ENCODE measurements around the gene IRF2. TPM values are rescaled to one million over a fixed set of nuclear protein-coding genes. Genes with fewer than 3 reads are reported as not detected.

The IRF2 gene
- total and polyA plus RNA-seq, 2 of the 8 experiments (the other 6 are each of a cell fraction or from before 2014, with no cell fraction given): 13.8 to 17.0 TPM

DNA sequence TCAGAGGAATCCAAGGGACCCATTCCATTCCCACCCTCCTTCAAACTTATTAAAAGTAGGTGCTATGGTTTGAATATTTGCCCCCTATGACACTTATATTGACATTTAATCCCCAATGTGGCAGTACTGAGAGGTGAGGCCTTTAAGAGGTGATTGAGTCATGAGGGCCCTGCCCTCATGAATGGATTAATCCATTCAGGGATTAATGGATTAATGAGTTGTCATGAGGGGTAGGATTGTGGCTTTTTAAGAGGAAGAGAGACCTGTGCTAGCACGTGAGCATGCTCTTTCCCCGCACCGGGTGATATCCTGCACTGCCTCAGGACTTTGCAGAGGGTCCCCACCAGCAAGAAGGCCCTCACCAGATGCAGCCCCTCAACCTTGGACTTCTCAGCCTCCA is 50.1 kb downstream of the IRF2 start:
- CTCF ChIA-PET (ENCODE audit: partially characterized antibody): no interaction called here

More for the DNA sequence above, 50.1 kb downstream of the IRF2 start:
- Histone ChIP-seq H3K36me3 (ENCODE audit: control insufficient read depth in 2 of 4, insufficient read depth in 4 of 4, low read length in 3 of 4) (peaks cover 0 to 24% (median 12%) of the 10 kb centered on the region in 4 experiments; a peak in 7 of 8 replicates), H2BK12ac (ENCODE audit: low read depth, low read length) (no peak overlapping the region), H3K18ac (ENCODE audit: extremely low read depth, low read length) (no peak overlapping the region), H4K8ac (ENCODE audit: extremely low read depth, insufficient read depth, low read length) (no peak overlapping the region), H3K56ac (replicated peaks; ENCODE audit: insufficient read length, low read depth, low read length) (no peak overlapping the region), H2BK15ac (ENCODE audit: low read length) (no peak overlapping the region), H3K23me2 (ENCODE audit: low read depth, low read length) (no peaks in the 10 kb centered on the region), H3K4ac (replicated peaks; ENCODE audit: insufficient read length, low read depth, low read length) (no peak overlapping the region), H4K91ac (replicated peaks; ENCODE audit: insufficient read length, low read length) (no peak overlapping the region), H3K9ac (replicated peaks in 1 of 4; ENCODE audit: extremely low read depth in 1 of 4, low read depth in 3 of 4, low read length in 3 of 4) (no peak overlapping the region), H3K9me3 (ENCODE audit: insufficient read depth in 2 of 2, low read depth in 1 of 2, low read length in 1 of 2) (peaks cover 3 to 7% of the 10 kb centered on the region in 2 experiments; a peak in 3 of 4 replicates), H3K27me3 (replicated peaks in 1 of 4; ENCODE audit: control insufficient read depth in 3 of 4, extremely low read depth in 1 of 4, insufficient read depth in 3 of 4, low read length in 3 of 4) (no peaks in the 10 kb centered on the region), H2BK5ac (ENCODE audit: low read depth, low read length) (no peak overlapping the region), H3K14ac (ENCODE audit: insufficient read length) (no peak overlapping the region), H2BK120ac (replicated peaks; ENCODE audit: low read depth, low read length) (no peak overlapping the region), H4K20me1 (replicated peaks in 1 of 2; ENCODE audit: control insufficient read depth in 1 of 2, insufficient read depth in 2 of 2, low read length in 2 of 2) (no peaks in the 10 kb centered on the region), H3K4me3 (ENCODE audit: extremely low read depth in 1 of 4, insufficient read depth in 2 of 4, low read depth in 3 of 4, low read length in 4 of 4) (no peak overlapping the region), H2AK5ac (ENCODE audit: low read depth, low read length) (no peak overlapping the region), H2AFZ (ENCODE audit: low read length) (no peak overlapping the region), H3K79me2 (ENCODE audit: control insufficient read depth in 1 of 2, insufficient read depth in 2 of 2, low read length in 2 of 2) (peaks cover 0 to 22% of the 10 kb centered on the region in 2 experiments; a peak in 1 of 4 replicates), H2BK20ac (ENCODE audit: low read length) (no peak overlapping the region), H3K27ac (ENCODE audit: low read depth, low read length) (no peak overlapping the region), H3K79me1 (ENCODE audit: low read depth, low read length) (no peaks in the 10 kb centered on the region; the same call in none of the 2 replicates), H4K5ac (ENCODE audit: insufficient read length, low read depth, low read length) (no peak overlapping the region), H3K4me2 (ENCODE audit: insufficient read depth in 1 of 2, low read depth in 2 of 2, low read length in 2 of 2) (no peak overlapping the region), H3K4me1 (replicated peaks in 1 of 4; ENCODE audit: control insufficient read depth in 3 of 4, insufficient read depth in 4 of 4, low read length in 3 of 4) (peaks cover 0 to 2% (median 0%) of the 10 kb centered on the region in 4 experiments; a peak in 2 of 7 replicates), H3K23ac (ENCODE audit: insufficient read length) (no peak overlapping the region)
- POLR2A ChIA-PET (ENCODE audit: partially characterized antibody): no interaction called here
- no peak for DNase-seq (ENCODE audit: low read depth in 1 of 2, low spot score in 2 of 2)
- 90% methylated on average over 3 of the region's 3 CpGs; no CpG with 5 or more reads in 1 of the 2 experiments for WGBS, 2 experiments (ENCODE audit: extremely low coverage in 1 of 2, insufficient coverage in 1 of 2, insufficient read length in 1 of 2, insufficient replicate concordance in 2 of 2, low coverage in 1 of 2, low lambda C conversion rate in 2 of 2, missing lambda C conversion rate in 1 of 2)
- FAIRE-seq: no peak
- no peak for TF ChIP-seq BRCA1 (IDR thresholded peaks at IDR 0.05; ENCODE audit: low read depth, low read length)
- TF ChIP-seq YY1 (IDR thresholded peaks at IDR 0.05; ENCODE audit: low read depth, low read length): no peak
- no peak for TF ChIP-seq EP300 (IDR thresholded peaks at IDR 0.05; ENCODE audit: borderline replicate concordance in 1 of 2, low read depth in 2 of 2, low read length in 2 of 2)
- no peak for TF ChIP-seq HDAC6 (IDR thresholded peaks at IDR 0.05; ENCODE audit: low read depth, low read length)
- no peak for TF ChIP-seq SIN3A (conservative IDR thresholded peaks at IDR 0.05 in 1 of 2, IDR thresholded peaks at IDR 0.05 in 1 of 2; ENCODE audit: low read depth in 1 of 2, low read length in 2 of 2)
- no peak for TF ChIP-seq TAF7 (optimal IDR thresholded peaks at IDR 0.05; ENCODE audit: borderline replicate concordance, low read depth, low read length)
- TF ChIP-seq SP2 (IDR thresholded peaks at IDR 0.05; ENCODE audit: low read length): no peak
- TF ChIP-seq KDM1A (IDR thresholded peaks at IDR 0.05; ENCODE audit: borderline replicate concordance, low read length): no peak
- TF ChIP-seq POLR2A (IDR thresholded peaks at IDR 0.05; ENCODE audit: control extremely low read depth in 1 of 2, low read depth in 2 of 2, low read length in 2 of 2): no peak
- TF ChIP-seq RAD21 (IDR thresholded peaks at IDR 0.05 in 1 of 2, conservative IDR thresholded peaks at IDR 0.05 in 1 of 2; ENCODE audit: low read depth in 2 of 2, low read length in 2 of 2): no peak
- TF ChIP-seq RXRA (IDR thresholded peaks at IDR 0.05; ENCODE audit: insufficient read depth, low read depth, low read length): no peak
